WERI-Rb-1 (cell line): ENCODE results near the gene PODN.

Source experiments
- DNase-seq: peaks from one replicate; pipeline ENCODE4 v3.0.0-alpha.2; 2020
- H3K27ac ChIP-seq: fragments of 250-450 bp; sonication (Bioruptor Pico); 2 replicates; pipeline ENCODE4 v1.5.1; 2020; ENCODE audit warnings: mild to moderate bottlenecking, moderate library complexity
- H3K27me3 ChIP-seq: fragments of 250-450 bp; sonication (Bioruptor Pico); 2 replicates; pipeline ENCODE4 v1.5.1; 2021; ENCODE audit warnings: mild to moderate bottlenecking, low read depth, moderate library complexity; ENCODE audit not compliant: insufficient read depth, severe bottlenecking
- H3K36me3 ChIP-seq: fragments of 250-450 bp; sonication (Bioruptor Pico); 2 replicates; pipeline ENCODE4 v1.5.1; 2020; ENCODE audit warnings: mild to moderate bottlenecking, moderate library complexity
- H3K4me3 ChIP-seq: 2 replicates; pipeline ENCODE4 v1.5.1; 2011; ENCODE audit warnings: low read depth, mild to moderate bottlenecking, control low read depth, low read length
- H3K9me3 ChIP-seq: fragments of 250-450 bp; sonication (Bioruptor Pico); 2 replicates; pipeline ENCODE4 v1.5.1; 2021; ENCODE audit warnings: mild to moderate bottlenecking, moderate library complexity; ENCODE audit not compliant: severe bottlenecking
- CTCF ChIP-seq: IDR thresholded peaks from 2 replicates; pipeline ENCODE4 v1.5.1; 2011; ENCODE audit warnings: low read depth, mild to moderate bottlenecking, control low read depth, inconsistent platforms, low read length

Gene PODN

DNA sequence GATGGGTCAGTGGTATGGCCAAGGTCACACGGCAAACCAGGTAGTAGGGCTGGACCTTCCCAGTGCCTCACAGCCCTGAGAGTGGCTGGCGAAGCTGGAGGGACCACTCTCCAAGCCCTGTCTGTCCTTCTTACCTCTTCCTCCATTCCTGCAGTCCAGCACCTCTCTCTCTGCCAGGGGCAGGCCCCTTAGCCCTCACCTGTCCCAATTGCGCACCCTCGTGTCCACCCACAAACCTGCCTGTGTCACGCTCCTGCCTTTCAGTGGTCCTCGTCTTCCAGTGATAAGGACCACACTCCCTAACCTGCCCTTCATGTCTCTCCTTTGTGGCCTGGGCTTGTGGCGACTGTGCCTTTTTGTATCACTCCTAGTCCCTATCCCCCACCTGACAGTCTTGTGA lies 3.4 kb downstream of the PODN start:
- Histone ChIP-seq H3K27me3 (no peaks in the 10 kb centered on the region), H3K36me3 (no peaks in the 10 kb centered on the region), H3K4me3 (no peak overlapping the region), H3K27ac (no peak overlapping the region), H3K9me3 (no peaks in the 10 kb centered on the region)
- TF ChIP-seq CTCF, result no peak
- no peak for DNase-seq

DNA sequence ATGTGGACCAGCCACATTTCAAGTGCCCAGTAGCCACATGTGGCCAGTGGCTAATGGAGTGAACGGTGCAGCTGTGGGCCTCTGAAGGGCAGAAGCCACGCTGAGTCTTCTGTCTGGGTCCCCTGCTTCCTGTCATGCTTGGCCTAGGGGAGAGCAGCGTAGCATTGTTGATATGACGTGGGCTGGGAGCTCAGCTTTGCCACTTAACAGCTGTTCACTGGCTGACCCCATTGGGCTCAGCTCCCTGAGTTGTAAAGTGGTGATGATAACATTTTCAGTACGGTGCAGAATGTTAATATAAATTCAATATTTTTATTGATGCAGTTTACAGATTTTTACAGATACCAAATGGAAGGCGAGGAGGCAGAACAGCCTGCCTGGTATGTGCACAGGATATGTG lies 4.5 kb downstream of the PODN start:
- Histone ChIP-seq H3K27me3 (no peaks in the 10 kb centered on the region), H3K9me3 (no peaks in the 10 kb centered on the region), H3K4me3 (no peak overlapping the region), H3K27ac (no peak overlapping the region), H3K36me3 (no peaks in the 10 kb centered on the region)
- DNase-seq, result no peak
- TF ChIP-seq CTCF, result no peak

DNA sequence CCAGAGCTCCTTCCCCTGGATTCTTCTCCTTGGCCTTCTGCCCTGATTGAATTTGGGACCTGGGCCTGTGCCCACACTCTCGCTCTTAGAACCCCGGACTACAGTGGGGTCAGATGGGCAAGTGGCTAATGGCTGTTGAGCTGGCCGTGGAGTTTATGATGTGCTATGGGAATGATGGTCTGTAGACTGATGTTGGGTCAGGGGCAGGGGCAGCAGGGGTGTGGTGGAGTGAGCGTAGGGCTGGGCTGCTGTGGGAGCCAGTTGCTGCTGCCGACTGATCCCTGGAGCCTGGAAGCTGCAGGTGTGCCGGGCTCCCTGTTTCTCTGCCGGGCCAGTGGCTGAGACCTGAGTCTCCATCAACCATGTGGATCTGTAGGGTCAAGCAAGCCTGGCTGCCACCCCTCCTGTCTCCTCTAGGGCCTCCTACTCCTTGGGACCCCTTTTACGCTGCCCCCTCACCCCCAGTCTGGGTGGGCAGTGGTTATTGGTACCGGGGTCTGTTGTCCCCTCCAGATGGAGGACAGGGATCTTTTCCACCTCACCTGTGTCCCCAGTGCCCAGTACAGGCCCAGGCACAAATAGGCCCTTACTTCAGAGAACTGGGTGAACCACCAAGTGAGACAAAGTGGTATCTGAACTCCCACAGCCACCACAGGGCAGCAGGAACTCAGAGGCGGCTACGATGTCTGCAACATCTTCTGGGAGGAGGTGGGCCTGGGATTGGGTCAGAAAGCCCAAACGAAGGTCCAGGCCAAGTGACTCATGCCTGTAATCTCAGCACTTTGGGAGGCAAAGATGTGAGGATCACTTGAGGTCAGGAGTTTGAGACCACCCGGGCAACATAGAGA lies 5.1 kb downstream of the PODN start:
- Histone ChIP-seq H3K27me3 (no peaks in the 10 kb centered on the region), H3K27ac (no peak overlapping the region), H3K36me3 (no peaks in the 10 kb centered on the region), H3K9me3 (no peaks in the 10 kb centered on the region), H3K4me3 (no peak overlapping the region)
- TF ChIP-seq CTCF, result no peak
- no peak for DNase-seq

DNA sequence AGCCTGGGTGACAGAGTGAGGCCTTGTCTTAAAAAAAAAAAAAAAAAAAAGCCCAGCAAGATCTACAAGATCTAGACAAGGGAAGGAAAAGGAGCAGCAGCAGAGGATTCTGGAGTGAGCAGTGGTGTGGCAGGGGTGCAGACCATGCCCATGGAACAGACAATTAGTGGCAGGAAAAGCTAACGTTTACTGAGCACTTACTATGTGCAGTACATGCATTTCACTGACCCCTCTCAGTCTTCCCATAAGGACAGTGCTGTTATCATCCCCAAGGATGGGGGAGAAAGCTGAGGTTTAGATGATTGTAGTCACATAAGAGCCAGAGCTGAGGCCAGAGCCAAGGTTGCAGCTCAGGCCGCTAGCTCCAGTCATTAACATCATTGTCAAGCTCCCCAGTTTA lies 5.9 kb downstream of the PODN start:
- Histone ChIP-seq H3K36me3 (no peaks in the 10 kb centered on the region), H3K27me3 (no peaks in the 10 kb centered on the region), H3K27ac (no peak overlapping the region), H3K9me3 (no peaks in the 10 kb centered on the region), H3K4me3 (no peak overlapping the region)
- no peak for TF ChIP-seq CTCF
- DNase-seq, result no peak

- no peak for TF ChIP-seq CTCF
- Histone ChIP-seq H3K27me3 (no peaks in the 10 kb centered on the region), H3K9me3 (no peaks in the 10 kb centered on the region), H3K36me3 (no peaks in the 10 kb centered on the region), H3K27ac (no peak overlapping the region), H3K4me3 (no peak overlapping the region)
- DNase-seq, result no peak
Measured at GRCh38 chr1:53068314-53069099, 6.5 kb downstream of the PODN start.
